GM12878 (cell line): ENCODE data around the gene APOL4. TPM values are rescaled to one million over a fixed set of nuclear protein-coding genes. Genes with fewer than 3 reads are reported as not detected.

Source experiments
- ATAC-seq: fragments of 200-7000 bp; cut with Tn5 transposase; 3 replicates; pipeline ENCODE4 v1.9.1; 2020; ENCODE audit warnings: mild to moderate bottlenecking, moderate library complexity
- BruUV-seq: library from RNA; stranded (reverse); fragments of 400-500 nt; replicated peaks from 2 replicates; lab custom pipeline; 2021; lab: Mats Ljungman, UMichigan
- CTCF ChIA-PET: fragments of 300-600 bp; sonication (Branson Sonifier 250); formaldehyde crosslinking; extraction: SDS; loops from one replicate; lab custom pipeline; 2021; ENCODE audit warnings: inconsistent platforms; lab: Yijun Ruan, JAX
- POLR2A ChIA-PET: fragments of 350-600 bp; formaldehyde crosslinking; extraction: SDS; loops from one replicate; lab custom pipeline; 2021; ENCODE audit warnings: inconsistent platforms; lab: Charles Lee
- RAD21 ChIA-PET: fragments of 300-600 bp; sonication (Branson Sonifier 250); formaldehyde crosslinking; loops from one replicate; lab custom pipeline; 2023; ENCODE audit warnings: antibody characterized with exemption; ENCODE audit not compliant: unreplicated experiment; lab: Charles Lee
- SMC1A ChIA-PET: fragments of 300-600 bp; sonication (Branson Sonifier 250); formaldehyde crosslinking; loops from one replicate; lab custom pipeline; 2023; ENCODE audit not compliant: unreplicated experiment, uncharacterized antibody; lab: Charles Lee
- DNase-seq: peaks from one replicate; pipeline ENCODE4 v3.0.0-alpha.2; 2011; ENCODE audit warnings: low read depth, low spot score
- FAIRE-seq: peaks from 3 replicates; lab custom pipeline; 2011; peaks lifted over from hg19 to GRCh38; lab: Jason Lieb, UNC
- H2AFZ ChIP-seq: 2 replicates; pipeline ENCODE4 v1.6.0; 2011; ENCODE audit warnings: low read depth, low read length, control low read depth; ENCODE audit not compliant: control insufficient read depth
- H3K27ac ChIP-seq: 2 replicates; pipeline ENCODE4 v1.5.1; 2011; ENCODE audit warnings: control low read depth; ENCODE audit not compliant: control insufficient read depth, insufficient read depth
- H3K27me3 ChIP-seq, 2 experiments: replicated peaks in 1 of 2; 2 replicates each; pipeline versions ENCODE4 v1.6.0 to v1.6.1; 2011; ENCODE audit warnings: low read length in 1 of 2; ENCODE audit not compliant: control insufficient read depth in 2 of 2, insufficient read depth in 2 of 2
- H3K36me3 ChIP-seq, 2 experiments: 2 replicates each; pipeline ENCODE4 v1.5.1; 2011; ENCODE audit warnings: low read length in 1 of 2; ENCODE audit not compliant: control insufficient read depth in 2 of 2, insufficient read depth in 2 of 2
- H3K4me1 ChIP-seq: 2 replicates; pipeline ENCODE4 v1.6.1; 2011; ENCODE audit warnings: mild to moderate bottlenecking, low read length, moderate library complexity, mixed read lengths; ENCODE audit not compliant: control insufficient read depth, insufficient read depth
- H3K4me2 ChIP-seq: 2 replicates; pipeline ENCODE4 v1.6.0; 2011; ENCODE audit warnings: control low read depth; ENCODE audit not compliant: control insufficient read depth, insufficient read depth
- H3K4me3 ChIP-seq: fragments of 200-600 bp; sonication (generic); 2 replicates; pipeline ENCODE4 v1.5.1; 2016
- H3K79me2 ChIP-seq: 2 replicates; pipeline ENCODE4 v1.6.0; 2011; ENCODE audit warnings: low read length; ENCODE audit not compliant: control insufficient read depth, insufficient read depth
- H3K9ac ChIP-seq: 2 replicates; pipeline ENCODE4 v1.8.0; 2011; ENCODE audit warnings: low read length, control low read depth, mixed read lengths; ENCODE audit not compliant: control insufficient read depth, insufficient read depth
- H3K9me3 ChIP-seq: replicated peaks from 3 replicates; pipeline ENCODE4 v1.5.1; 2011; ENCODE audit warnings: mild to moderate bottlenecking, low read length; ENCODE audit not compliant: control insufficient read depth, insufficient read depth
- H4K20me1 ChIP-seq: 2 replicates; pipeline ENCODE4 v1.6.0; 2011; ENCODE audit not compliant: control insufficient read depth, insufficient read depth
- ASH2L ChIP-seq: fragments of 300-600, 200-600 bp; sonication (generic); IDR thresholded peaks from 2 replicates; pipeline ENCODE4 v1.6.1; 2017; ENCODE audit warnings: low read depth, mild to moderate bottlenecking, borderline replicate concordance
- BACH1 ChIP-seq: fragments of 450-650 bp; IDR thresholded peaks from 2 replicates; pipeline ENCODE4 v1.6.1; 2017; ENCODE audit warnings: mild to moderate bottlenecking, borderline replicate concordance
- CEBPB ChIP-seq, 2 experiments: fragments of 150-350 bp in 1 of 2; IDR thresholded peaks; 2 replicates each; pipeline ENCODE4 v1.6.1; 2012 to 2014; ENCODE audit warnings: low read depth in 2 of 2, low read length in 2 of 2, borderline replicate concordance in 1 of 2, inconsistent platforms in 1 of 2
- DPF2 ChIP-seq: fragments of 450-650 bp; IDR thresholded peaks from 2 replicates; pipeline ENCODE4 v1.6.1; 2017; ENCODE audit warnings: mild to moderate bottlenecking
- FOXK2 ChIP-seq: fragments of 450-650 bp; IDR thresholded peaks from 2 replicates; pipeline ENCODE4 v1.6.1; 2017; ENCODE audit warnings: mild to moderate bottlenecking, moderate library complexity
- HDGF ChIP-seq: fragments of 450-650 bp; IDR thresholded peaks from 2 replicates; pipeline ENCODE4 v1.6.1; 2016; ENCODE audit warnings: antibody characterized with exemption
- MAX ChIP-seq: IDR thresholded peaks from 2 replicates; pipeline ENCODE4 v1.6.1; 2012; ENCODE audit warnings: low read depth, low read length, improper control_type of control experiment
- MLLT1 ChIP-seq: fragments of 450-650 bp; IDR thresholded peaks from 2 replicates; pipeline ENCODE4 v1.6.1; 2016; ENCODE audit warnings: mild to moderate bottlenecking
- MTA2 ChIP-seq: fragments of 450-650 bp; IDR thresholded peaks from 2 replicates; pipeline ENCODE4 v1.6.1; 2016; ENCODE audit warnings: low read depth, mild to moderate bottlenecking, moderate library complexity
- POLR2AphosphoS2 ChIP-seq: IDR thresholded peaks from 2 replicates; pipeline ENCODE4 v1.6.1; 2011; ENCODE audit warnings: low read depth, mild to moderate bottlenecking, low read length, improper control_type of control experiment, moderate library complexity
- PRDM15 ChIP-seq: fragments of 450-650 bp; formaldehyde crosslinking; IDR thresholded peaks from 2 replicates; pipeline ENCODE4 v1.4.0; 2020; ENCODE audit warnings: mild to moderate bottlenecking, moderate library complexity
- RCOR1 ChIP-seq: conservative IDR thresholded peaks from 2 replicates; pipeline ENCODE4 v1.6.1; 2012; ENCODE audit warnings: low read depth, low read length, improper control_type of control experiment
- RFX5 ChIP-seq: IDR thresholded peaks from 2 replicates; pipeline ENCODE4 v1.6.1; 2011; ENCODE audit warnings: low read depth, low read length, improper control_type of control experiment
- SPI1 ChIP-seq: IDR thresholded peaks from 2 replicates; pipeline ENCODE4 v1.6.1; 2011; ENCODE audit warnings: low read depth, mild to moderate bottlenecking, low read length, moderate library complexity, borderline replicate concordance; ENCODE audit not compliant: insufficient read depth
- SUPT20H ChIP-seq: IDR thresholded peaks from 2 replicates; pipeline ENCODE4 v1.6.1; 2011; ENCODE audit warnings: low read depth, mild to moderate bottlenecking, low read length, moderate library complexity, borderline replicate concordance; ENCODE audit not compliant: control insufficient read depth
- TBL1XR1 ChIP-seq: IDR thresholded peaks from 2 replicates; pipeline ENCODE4 v1.6.1; 2012; ENCODE audit warnings: low read depth, low read length, improper control_type of control experiment
- TCF3 ChIP-seq: IDR thresholded peaks from 2 replicates; pipeline ENCODE4 v1.6.1; 2012; ENCODE audit warnings: low read depth, mild to moderate bottlenecking, low read length, borderline replicate concordance; ENCODE audit not compliant: insufficient read depth
- ZNF622 ChIP-seq: fragments of 450-650 bp; IDR thresholded peaks from 2 replicates; pipeline ENCODE4 v1.6.1; 2017; ENCODE audit warnings: mild to moderate bottlenecking, inconsistent platforms
- WGBS: methylation state at CpG from one replicate; pipeline ENCODE4 v1.1.6; 2016; ENCODE audit warnings: low lambda C conversion rate; ENCODE audit not compliant: insufficient replicate concordance, insufficient coverage; ENCODE audit errors: missing lambda C conversion rate; 5-methylcytosine and 5-hydroxymethylcytosine counted together
- in situ Hi-C: fragments of 300-500 bp; cut with MboI; formaldehyde crosslinking; loops from 9 replicates; pipeline ENCODE4 v1.14.3; 2018; ENCODE audit warnings: mixed read lengths
- intact Hi-C: fragments of 100-400 bp; cut with micrococcal nuclease; formaldehyde crosslinking; loops from one replicate; pipeline ENCODE4 v1.14.2; 2022; ENCODE audit not compliant: unreplicated experiment
- polyA plus RNA-seq, 11 experiments: library from polyadenylated mRNA; depleted of rRNA in 4 of 11; unstranded in 6 of 11; stranded (reverse) in 5 of 11; fragments of >200 nt; fragmentation: Nextera tagmentation in 4 of 11; fragmentation: Illumina TruSeq in 1 of 11; extraction: Ambion mirVana in 4 of 11; extraction: Trizol in 1 of 11; gene quantifications; 1 replicate in 1 of 11; 2 replicates in 10 of 11; pipeline versions ENCODE4 v1.2.1 to v1.2.3, GENCODE V29; 2011 to 2016; ENCODE audit warnings: inconsistent platforms in 2 of 11, missing spikeins in 2 of 11, low read depth in 1 of 11
- total RNA-seq, 4 experiments: library from RNA; depleted of rRNA in 3 of 4; stranded (reverse); fragments of >200 nt in 3 of 4; fragmentation: Illumina TruSeq in 1 of 4; extraction: Trizol in 1 of 4; gene quantifications; 2 replicates each; pipeline versions ENCODE4 v1.2.1 to v1.2.3, GENCODE V29; 2013 to 2021

APOL4 gene
- total and polyA plus RNA-seq, 10 of the 15 experiments (the other 5 are each of a cell fraction or from before 2014, with no cell fraction given), result 0.03 to 0.24 (median 0.19) TPM; not detected in 7

GRCh38 chr22:36182857-36183256 is 18.8 kb downstream of the APOL4 start:
- Histone ChIP-seq H3K9ac (no peak overlapping the region), H2AFZ (no peak overlapping the region), H3K79me2 (no peaks in the 10 kb centered on the region), H3K9me3 (no peaks in the 10 kb centered on the region), H3K4me1 (no peaks in the 10 kb centered on the region), H3K27ac (no peak overlapping the region), H3K4me2 (no peak overlapping the region), H4K20me1 (no peaks in the 10 kb centered on the region), H3K36me3 (no peaks in the 10 kb centered on the region), H3K27me3 (no peaks in the 10 kb centered on the region), H3K4me3 (no peak overlapping the region)
- no peak for ATAC-seq
- DNase-seq, result no peak
- POLR2A ChIA-PET, result interaction anchor here (0.6 to 1.6 kb wide), 2 partner anchors 41 to 153 kb away, joined by 4 read pairs; no protein-coding TSS in a partner anchor
- intact Hi-C loops, result no loop called here
- RAD21 ChIA-PET, result interaction anchor here (0.7 to 1.0 kb wide), 2 partner anchors 38 to 96 kb away, joined by 3 to 6 read pairs; no protein-coding TSS in a partner anchor
- CTCF ChIA-PET, result interaction anchor here (0.7 to 7.4 kb wide), 7 partner anchors 12 to 117 kb away, joined by 3 to 150 read pairs (median 5); partner anchors contain the start of gene APOL3
- SMC1A ChIA-PET, result interaction anchor here (1.2 to 11.2 kb wide), 3 partner anchors 21 to 84 kb away, joined by 3 to 154 read pairs (median 53); partner anchors contain the start of gene APOL3
- BruUV-seq, result no TSS peak
- in situ Hi-C loops, result loop anchor here (5.0 kb wide), 1 partner anchor 41 kb away; no protein-coding TSS in a partner anchor
- TF ChIP-seq POLR2AphosphoS2 (no peak), HDGF (no peak), SPI1 (no peak), FOXK2 (no peak), ZNF622 (no peak), DPF2 (no peak), MTA2 (no peak), RCOR1 (no peak), TCF3 (no peak), BACH1 (no peak), SUPT20H (no peak), RFX5 (no peak), MLLT1 (no peak), MAX (no peak), CEBPB (IDR thresholded peaks at IDR 0.05; ENCODE audit: borderline replicate concordance in 1 of 2, low read depth in 2 of 2, low read length in 2 of 2) (no peak), PRDM15 (CRISPR knock-in tag) (no peak), TBL1XR1 (no peak), ASH2L (no peak)
- WGBS, result 58% methylated on average over 6 of the region's 6 CpGs
- FAIRE-seq, result no peak
